A172 (cell line): Measurements from ENCODE around the gene EMC6. TPM values are rescaled to one million over a fixed set of nuclear protein-coding genes. Genes with fewer than 3 reads are reported as not detected.

Source experiments
- DNase-seq: peaks from one replicate; pipeline ENCODE4 v3.0.0-alpha.2; 2015; ENCODE audit warnings: low spot score
- total RNA-seq: library from RNA; depleted of rRNA; stranded (reverse); fragments of >200 nt; shearing (Covaris generic); gene quantifications from 2 replicates; pipeline ENCODE4 v1.2.3, GENCODE V29; 2014; rRNA removed

The EMC6 gene
- total RNA-seq, result 43.4 and 66.8 TPM in 2 replicates

- peak; percentile 96 for DNase-seq
These were observed at the start of gene EMC6, which contains the start of gene TAX1BP3 for GRCh38 chr17:3668279-3669084. Gene EMC6 (plus strand): TSS chr17:3668812. CDS start chr17:3669147, 335 bp downstream. Gene TAX1BP3 (minus strand): TSS chr17:3668578. CDS start chr17:3668526, 52 bp downstream.

- DNase-seq, result no peak
These were observed 47.4 kb upstream of the EMC6 start for GRCh38 chr17:3621146-3621720.

GRCh38 chr17:3622977-3623594 lies 45.5 kb upstream of the EMC6 start:
- no peak for DNase-seq

- DNase-seq, result no peak
These were observed 41.5 kb upstream of the EMC6 start for GRCh38 chr17:3626831-3627768.

GRCh38 chr17:3627769-3628167 lies 40.8 kb upstream of the EMC6 start:
- DNase-seq, result no peak

- DNase-seq, result no peak
These were observed 37.8 kb upstream of the EMC6 start for GRCh38 chr17:3630781-3631180.

GRCh38 chr17:3632287-3632686 lies 36.3 kb upstream of the EMC6 start:
- DNase-seq, result no peak

- no peak for DNase-seq
These were observed 33.0 kb upstream of the EMC6 start for GRCh38 chr17:3635474-3636153.

- DNase-seq, result peak; percentile 94
These were observed 32.3 kb upstream of the EMC6 start, which contains the start of the genes CTNS and SHPK for GRCh38 chr17:3636154-3636907. Gene CTNS (plus strand): TSS chr17:3636760. CDS start chr17:3640207, 3,447 bp downstream. Gene SHPK (minus strand): TSS chr17:3636250. CDS start chr17:3636219, 31 bp downstream.

- DNase-seq, result no peak
These were observed 31.7 kb upstream of the EMC6 start for GRCh38 chr17:3636908-3637373.

GRCh38 chr17:3639981-3640596 lies 28.5 kb upstream of the EMC6 start:
- no peak for DNase-seq

- DNase-seq, result no peak
These were observed 27.6 kb upstream of the EMC6 start for GRCh38 chr17:3641014-3641413.

GRCh38 chr17:3641717-3642486 lies 26.7 kb upstream of the EMC6 start:
- DNase-seq, result no peak

- no peak for DNase-seq
These were observed 24.7 kb upstream of the EMC6 start for GRCh38 chr17:3643889-3644349.

- no peak for DNase-seq
These were observed 23.3 kb upstream of the EMC6 start for GRCh38 chr17:3645310-3645709.

GRCh38 chr17:3647251-3647650 lies 21.4 kb upstream of the EMC6 start:
- DNase-seq, result no peak

- peak; percentile 62 for DNase-seq
These were observed 20.6 kb upstream of the EMC6 start for GRCh38 chr17:3647769-3648555.

GRCh38 chr17:3655766-3656165 lies 12.8 kb upstream of the EMC6 start:
- no peak for DNase-seq
